Pons (tissue), 1 donor: ENCODE data around the gene SEPTIN5.
"Not testable (repeated sequence)": the region's sequence is repeated elsewhere in the genome, so short reads cannot be mapped to it uniquely, and the experiment has no call there.

Experiments used
- DNase-seq: peaks from one replicate; pipeline ENCODE4 v3.0.0-alpha.2; 2016; ENCODE audit warnings: low spot score

Gene SEPTIN5

DNA sequence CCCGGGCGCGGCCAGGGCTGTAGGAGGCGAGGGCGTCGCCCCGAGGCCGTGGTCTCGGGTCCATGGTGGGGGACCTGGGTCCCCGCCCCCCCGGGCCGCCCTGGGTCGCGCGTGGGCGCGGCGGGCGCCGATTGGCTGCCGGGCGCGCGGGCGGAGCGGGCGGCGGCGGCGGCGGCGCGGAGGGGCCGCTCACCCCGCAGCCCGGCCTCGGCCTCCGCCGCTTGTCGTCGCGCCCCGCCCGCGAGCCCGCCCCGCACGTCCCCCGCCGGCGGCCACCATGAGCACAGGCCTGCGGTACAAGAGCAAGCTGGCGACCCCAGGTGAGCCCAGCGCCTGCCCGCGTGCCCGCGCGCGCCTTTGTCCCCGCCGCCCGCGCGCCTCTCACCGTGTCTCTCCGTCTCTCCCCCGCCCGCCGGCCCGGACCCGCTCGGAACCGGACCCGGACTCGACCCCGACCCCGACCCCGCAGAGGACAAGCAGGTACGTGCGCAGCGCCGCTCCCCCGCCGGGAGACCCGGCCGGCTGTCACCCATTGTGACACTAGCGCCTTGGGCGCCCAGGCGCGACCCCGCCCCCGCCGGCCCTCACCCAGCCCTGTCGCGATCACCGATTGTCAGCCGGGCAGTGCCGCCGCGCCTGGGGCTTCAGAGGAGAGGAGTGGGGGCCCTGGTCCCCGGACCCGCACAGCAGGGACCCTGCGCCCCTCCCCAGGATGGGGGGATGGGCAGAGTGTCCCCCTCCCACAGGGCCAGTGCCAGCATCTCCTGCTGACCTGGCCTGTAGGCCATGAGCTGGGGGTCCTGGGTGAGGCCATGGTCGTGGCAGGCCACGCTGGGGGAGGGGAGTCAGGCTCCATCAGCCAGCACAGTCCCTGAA lies at the start of gene SEPTIN5:
TSS of gene SEPTIN5 (plus strand) at position 192 of the 876 bp plus-strand sequence. CDS start at position 278, 86 bp downstream.
- DNase-seq, result no peak

DNA sequence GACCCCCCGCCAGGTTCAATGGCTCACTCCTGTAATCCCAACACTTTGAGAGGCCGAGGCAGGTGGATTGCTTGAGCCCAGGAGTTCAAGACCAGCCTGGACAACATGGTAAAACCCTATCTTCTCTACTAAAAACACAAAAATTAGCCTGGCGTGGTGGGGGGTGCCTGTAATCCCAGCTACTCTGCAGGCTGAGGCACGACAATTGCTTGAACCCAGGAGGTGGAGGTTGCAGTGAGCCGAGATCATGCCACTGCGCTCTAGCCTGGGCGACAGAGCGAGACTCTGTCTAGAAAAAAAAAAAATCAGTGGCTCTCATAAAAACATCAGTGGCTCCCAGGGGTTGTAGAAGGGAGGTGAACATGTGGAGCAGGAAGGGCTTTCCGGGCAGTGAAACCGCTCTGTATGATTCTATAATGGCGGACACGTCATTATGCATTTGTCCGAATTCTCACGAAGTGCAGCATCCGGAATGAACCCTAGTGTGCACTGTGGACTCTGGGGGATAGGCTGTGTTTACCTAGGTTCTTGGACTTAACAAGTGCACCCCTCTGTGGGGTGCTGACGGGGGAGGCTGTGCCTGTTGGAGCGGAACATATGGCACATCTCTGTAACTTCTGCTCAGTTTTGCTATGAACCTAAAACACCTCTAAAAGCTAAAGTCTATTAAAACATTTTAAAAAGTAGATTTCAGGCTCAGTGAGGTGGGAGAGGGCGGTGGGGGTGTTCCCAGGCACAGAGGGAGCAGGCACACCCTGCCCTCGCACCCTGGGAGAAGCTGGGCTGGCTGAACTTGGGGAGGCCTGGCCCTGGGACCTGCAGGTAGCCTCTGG lies 49.1 kb upstream of the SEPTIN5 start:
- DNase-seq, result no peak

DNA sequence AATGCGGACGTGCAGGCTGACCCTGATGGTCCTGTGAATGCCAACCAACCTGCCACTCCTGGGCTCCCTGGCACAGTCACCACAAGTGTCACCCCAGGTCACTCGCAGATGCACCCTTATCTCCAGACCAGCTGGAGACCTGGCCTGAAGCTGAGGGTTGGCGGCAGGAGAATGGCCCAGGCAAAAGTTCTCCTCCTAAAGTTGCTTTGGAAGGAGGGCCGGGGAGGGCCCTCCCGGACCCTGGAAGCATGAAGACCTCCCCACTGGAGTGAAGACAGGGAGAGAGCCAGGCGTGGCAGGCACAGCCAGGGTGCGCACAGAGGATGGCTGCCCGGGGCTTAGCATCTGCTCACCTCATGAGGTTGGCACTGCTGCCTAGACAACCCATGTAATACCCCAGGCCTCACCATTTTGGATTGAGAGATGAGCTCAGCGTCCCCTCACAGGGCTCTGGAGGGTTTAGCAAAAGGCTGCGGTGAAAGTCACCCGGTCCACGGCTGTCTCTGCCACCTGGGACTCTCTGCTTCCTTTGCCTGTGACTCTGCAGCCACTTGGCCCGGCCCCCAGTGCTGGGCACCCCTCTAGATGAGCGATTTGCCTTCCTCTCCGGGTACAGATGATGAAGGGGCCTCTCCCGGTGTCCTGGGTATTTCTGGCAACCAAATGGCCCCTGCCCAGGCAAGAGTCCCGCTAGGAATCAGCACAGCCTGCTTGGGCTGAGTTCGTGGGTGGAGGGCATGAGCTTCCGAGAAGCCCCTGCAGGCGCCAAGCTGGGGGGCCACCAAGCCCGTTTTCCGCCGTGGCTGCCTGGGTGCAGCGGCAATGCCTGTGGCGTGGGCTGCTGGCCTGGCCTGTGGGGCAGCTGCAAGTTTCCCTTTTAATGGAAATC lies 48.3 kb upstream of the SEPTIN5 start:
- no peak for DNase-seq

DNA sequence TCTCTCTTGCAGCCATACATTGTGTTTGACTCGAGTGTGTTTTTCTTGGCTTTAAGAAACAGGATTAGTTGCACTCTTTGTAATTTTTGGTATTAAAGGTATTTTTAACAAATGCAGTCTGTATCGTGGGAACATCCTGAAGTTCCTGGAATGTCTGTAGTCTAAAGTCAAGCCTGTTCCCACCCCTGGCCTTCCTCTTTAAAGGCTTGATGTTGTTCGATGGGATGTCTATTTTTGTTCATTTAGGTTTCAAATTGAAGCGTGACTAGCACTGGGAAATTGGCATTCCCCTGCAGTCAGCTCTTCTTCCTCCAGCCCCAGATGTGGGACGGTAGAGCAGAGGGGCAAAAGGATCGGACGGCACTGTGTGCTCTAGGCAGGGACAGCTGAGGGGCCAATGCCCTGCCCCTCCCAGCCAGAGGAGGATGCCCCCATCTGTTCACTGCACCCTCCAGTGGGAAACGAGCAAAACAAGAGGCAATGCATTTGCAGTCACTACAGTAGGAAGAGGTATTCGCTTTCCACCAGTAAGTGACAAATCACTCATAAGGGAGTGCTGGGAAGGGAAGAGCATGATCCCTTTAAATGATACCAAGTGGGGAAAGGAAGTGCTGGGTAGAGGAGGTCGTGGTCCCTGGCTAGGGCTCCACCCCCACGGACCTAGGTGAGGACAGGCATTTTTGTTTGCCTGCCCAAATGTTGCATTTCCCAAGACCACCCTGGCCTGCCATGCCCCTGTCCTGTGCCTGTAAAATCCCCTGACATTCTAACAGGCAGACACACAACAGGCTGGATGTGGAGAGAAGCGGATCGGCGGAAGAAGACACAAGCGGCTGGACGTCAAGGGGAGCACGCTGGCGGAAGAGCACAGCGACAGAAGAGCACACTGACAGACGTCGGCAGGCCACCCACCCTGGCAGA lies 47.4 kb upstream of the SEPTIN5 start:
- no peak for DNase-seq

DNA sequence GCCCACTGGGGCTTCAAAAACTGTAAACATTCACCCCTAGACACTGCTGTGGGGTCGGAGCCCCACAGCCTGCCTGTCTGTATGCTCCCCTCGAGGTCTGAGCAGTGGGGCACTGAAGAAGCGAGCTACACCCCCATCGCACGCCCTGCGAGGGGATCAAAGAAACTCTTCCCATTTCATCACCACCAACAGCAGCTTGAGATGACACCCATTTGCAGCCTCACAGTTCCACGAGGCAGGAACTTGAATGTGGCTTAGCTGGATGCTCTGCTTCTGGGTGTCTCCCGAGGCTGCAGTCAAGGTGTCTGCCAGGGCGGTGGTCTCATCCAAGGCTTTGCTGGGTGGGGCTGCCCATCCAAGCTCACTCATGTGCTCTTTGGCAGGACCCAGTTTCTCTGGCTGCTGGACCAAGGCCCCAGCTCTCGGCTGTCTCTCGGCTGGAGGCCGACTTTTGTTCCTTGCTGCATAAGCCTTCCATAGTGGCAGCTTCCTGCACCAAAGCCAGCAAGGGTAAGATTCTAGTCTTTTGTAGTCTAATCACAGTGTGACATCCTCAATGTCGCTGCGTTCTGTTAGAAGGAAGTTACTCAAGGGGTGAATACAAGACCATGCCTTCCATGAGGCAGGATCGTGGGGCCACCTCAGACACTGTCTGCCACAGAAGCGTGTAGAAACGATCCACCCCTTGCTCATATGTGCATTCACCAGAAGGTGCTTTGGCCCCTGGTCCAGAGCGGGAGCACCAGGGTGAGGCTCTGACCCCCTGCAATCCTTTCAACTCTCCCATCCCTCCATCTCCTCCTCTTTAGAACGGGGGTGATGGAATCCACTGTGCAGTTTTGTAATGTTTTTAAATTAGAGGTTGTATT lies 46.2 kb upstream of the SEPTIN5 start:
- DNase-seq, result no peak

DNA sequence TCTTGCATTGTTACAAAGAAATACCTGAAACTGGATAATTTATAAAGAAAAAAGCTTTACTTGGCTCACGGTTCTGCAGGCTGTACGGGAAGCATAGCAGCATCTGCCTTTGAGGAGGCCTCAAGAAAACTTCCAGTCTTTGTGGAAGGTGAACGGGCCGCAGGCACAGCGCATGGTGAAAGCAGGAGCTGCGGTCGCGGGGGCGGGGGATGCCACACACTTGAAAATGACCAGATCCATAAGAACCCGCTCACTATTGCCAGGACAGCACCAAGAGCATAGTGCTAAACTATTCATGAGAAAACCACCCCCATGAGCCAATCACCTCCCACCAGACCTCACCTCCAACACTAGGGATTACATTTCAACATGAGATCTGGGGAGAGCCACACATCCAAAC lies 45.6 kb upstream of the SEPTIN5 start:
- DNase-seq, result no peak

DNA sequence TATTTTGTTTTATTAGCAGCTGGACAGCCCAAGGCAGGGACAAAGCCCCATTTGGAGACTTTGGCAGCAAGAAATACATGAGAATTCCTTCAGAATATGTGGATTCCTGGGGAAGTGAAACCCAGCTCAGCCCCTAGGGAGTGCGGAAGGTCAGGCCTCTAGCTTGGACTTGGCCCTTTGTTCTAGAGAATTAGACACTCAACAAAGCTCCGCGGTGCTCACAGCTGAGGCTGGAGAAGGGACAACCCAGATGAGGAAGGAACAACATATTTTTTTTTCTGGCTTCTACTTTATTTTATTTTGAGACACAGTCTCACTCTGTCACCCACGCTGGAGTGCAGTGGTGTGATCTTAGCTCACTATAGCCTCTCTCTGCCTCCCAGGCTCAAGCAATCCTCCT lies 44.7 kb upstream of the SEPTIN5 start:
- no peak for DNase-seq

DNA sequence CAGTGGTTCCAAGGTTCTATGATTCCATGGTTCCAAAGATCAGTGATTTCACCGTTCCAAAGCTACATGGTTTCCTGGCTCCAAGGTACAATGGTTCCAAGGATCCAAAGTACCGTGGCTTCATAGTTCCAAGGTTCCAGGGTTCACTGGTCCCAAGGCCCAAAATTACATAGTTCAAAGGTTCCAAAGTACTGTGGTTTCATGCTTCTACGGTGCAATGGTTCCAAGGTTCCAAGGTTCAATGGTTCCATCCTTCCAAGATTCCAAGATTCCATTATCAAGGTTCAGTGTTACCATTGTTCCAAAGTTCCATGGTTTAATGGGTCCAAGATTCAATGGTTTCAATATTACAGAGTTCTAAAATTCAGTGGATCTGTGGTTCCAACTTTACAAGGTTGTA lies 43.0 kb upstream of the SEPTIN5 start:
- DNase-seq, result no peak

DNA sequence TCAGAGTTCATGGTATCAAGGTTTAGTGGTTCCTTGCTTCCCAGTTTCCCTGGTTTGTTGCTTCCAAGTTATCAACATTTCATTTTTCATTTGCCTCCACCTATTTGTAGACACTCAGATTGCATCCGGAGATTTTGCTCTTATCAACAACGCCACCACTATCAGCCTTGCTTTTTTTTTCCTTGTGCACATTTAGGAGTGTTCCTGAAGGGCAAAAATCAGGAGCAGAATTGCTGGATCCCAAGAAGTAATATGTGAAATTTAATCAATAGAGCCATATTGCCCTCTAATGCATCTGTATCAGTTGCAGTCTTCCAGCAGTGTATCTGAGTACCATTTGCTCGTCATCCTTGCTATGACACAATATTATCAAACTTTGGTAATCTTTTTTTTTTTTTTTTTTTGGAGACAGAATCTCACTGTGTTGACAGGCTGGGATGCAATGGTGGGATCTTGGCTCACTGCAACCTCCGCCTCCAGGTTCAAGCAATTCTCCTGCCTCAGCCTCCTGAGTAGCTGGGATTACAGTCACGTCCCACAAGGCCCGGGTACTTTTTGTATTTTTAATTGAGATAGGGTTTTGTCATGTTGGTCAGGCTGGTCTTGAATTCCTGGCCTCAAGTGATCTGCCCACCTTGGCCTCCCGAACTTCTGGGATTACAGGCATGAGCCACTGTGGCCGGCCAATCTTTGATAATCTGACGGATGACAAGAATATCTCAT lies 42.1 kb upstream of the SEPTIN5 start:
- DNase-seq, result no peak

DNA sequence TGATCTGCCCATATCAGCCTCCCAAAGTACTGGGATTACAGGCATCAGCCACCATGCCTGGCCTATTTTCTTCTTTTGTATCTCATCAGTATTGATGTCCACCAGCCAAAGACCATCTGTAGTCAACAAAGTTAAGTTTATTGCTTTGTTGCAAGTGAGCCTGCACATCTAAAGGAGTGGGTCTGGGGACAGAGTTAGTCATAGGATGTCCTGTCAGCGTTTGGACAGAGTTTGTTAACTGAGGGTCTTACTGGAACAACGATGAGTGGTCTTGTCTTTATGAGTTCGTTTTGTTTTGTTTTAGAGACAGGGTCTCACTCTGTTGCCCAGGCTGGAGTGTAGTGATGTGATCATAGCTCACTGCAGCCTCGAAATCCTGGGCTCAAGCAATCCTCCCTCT lies 40.6 kb upstream of the SEPTIN5 start:
- no peak for DNase-seq

DNA sequence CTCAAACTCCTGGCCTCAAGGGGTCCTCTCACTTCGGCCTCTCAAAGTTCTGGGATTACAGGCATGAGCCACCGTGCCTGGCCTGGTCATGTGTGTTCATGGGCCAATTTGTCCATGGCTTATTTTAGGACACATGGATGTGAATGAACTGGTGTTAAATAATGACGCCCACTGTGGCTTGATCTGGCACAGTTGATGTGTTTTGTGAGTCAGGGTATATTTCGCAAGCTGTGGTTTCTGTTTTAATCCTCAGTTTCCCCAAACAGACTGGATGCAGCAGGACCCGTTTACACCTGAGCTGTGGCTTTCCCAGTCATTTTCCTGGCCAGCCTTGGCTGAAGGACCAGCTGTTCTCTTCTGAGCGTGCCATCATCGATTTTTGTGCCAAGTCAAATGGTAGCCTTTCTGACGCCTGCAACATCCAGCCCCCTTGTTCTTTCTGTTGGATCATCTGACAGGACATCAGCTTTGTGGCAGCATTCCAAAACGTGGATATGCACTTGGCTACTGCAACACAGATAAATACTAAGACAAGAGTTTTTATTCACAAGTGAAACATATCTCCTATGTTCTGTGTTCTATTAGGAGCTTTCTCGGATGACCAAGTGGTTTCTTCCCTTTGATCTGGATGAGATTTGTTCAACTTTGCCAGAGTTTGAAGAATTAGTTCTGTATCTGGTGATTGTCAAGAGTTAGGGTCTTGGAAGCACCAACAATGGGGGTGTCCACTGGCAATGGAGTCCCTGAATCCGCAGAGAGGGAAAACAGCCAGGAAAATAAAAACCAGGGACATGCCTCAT lies 40.0 kb upstream of the SEPTIN5 start:
- DNase-seq, result no peak

DNA sequence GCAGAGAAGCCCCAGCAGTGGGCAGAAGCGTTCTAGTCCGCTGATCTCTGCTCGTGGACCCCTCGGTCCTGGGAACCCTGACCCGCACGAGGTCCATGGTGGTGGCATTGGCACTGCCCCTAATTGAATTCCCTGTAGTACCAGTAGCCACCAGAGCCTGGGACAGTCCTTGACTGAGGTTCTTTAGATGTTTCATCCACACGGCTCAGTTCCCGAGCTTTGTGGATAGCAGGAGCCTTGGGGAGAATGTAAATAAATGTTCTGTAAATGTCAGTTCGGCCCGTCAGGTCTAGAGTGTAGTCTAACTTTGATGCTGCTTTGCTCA lies 39.4 kb upstream of the SEPTIN5 start:
- DNase-seq, result no peak

DNA sequence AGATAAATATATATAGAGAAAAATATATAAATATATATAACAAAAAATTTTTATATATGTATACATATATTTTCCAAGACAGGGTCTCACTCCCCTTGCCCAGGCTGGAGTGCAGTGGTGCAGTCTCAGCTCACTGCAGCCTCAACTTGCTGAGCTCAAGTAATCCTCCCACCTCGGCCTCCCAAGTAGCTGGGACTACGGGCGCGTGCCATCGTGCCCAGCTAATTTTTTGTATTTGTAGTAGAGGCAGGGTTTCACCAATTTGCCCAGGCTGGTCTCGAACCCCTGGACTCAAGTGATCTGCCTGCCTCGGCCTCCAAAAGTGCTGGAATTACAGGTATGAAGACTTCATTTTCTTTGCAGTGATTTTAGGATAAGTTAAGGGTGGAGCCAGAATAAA lies 38.9 kb upstream of the SEPTIN5 start:
- no peak for DNase-seq

DNA sequence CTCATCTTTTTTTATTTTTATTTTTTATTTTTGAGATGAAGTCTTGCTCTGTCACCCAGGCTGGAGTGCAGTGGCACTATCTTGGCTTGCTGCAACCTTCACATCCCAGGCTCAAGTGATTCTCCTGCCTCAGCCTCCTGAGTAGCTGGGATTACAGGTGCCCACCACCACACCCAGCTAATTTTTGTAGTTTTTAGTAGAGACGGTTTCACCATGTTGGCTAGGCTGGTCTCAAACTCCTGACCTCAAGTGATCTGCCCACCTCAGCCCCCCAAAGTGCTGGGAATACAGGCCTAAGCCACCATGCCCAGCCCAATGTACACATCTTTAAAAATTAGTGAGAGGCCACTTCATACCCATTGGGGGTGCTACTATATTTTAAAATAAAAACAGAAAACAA lies 37.9 kb upstream of the SEPTIN5 start:
- DNase-seq, result not testable (repeated sequence)

DNA sequence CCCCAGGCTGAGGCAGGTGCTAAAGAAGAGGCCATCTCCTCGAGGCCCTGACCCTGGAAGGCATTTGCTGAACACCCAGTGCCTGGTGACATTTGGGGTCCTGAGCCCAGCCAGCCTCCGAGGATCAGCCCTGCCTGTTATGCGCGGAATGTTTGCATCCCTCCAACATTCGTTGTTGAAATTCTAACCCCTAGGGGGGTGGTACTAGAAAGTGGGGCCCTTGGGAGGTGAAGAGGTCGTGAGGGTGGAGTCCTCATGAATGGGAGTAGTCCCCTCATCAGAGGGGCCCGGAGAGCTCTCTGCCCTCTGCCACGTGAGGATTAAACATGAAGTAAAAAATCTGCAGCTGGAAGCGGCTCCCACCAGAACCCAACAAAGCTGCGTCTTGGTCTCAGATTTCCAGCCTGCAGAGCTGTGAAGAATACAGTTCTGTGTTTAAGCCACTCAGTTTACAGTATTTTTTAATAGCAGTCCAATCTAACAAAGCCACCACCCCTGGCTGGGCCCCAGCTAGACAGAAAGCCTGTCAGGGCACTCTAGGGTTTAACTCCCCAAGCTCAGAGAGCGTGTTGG lies 35.3 kb upstream of the SEPTIN5 start:
- DNase-seq, result no peak

DNA sequence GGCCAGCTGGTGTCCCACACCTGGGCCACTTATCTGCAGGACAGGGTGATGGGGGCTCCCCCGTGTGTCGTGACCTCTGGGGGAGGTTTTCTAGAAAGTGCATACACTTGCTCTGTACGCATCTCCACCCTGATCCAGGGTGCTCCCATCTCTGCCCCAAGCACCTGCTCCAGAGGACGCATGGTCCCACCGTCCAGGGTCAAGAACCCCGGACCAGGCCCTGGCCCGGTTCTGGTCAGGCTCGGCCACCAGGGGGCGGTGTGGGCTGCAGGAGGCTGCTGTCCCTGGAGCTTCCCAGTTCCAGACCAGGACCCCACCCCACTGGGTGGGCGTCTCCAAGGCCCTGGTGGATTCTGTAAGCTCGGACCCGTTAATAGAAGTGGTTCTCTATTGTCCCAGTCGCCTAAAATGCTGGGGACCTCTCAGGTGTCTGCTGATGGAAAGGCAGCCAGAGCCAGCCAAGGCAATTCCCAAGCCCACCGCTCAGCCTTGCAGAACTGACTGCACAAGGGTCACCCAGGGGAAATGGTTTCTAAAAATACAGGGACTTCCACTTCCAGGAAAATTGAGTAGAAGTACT lies 34.7 kb upstream of the SEPTIN5 start:
- DNase-seq, result no peak

DNA sequence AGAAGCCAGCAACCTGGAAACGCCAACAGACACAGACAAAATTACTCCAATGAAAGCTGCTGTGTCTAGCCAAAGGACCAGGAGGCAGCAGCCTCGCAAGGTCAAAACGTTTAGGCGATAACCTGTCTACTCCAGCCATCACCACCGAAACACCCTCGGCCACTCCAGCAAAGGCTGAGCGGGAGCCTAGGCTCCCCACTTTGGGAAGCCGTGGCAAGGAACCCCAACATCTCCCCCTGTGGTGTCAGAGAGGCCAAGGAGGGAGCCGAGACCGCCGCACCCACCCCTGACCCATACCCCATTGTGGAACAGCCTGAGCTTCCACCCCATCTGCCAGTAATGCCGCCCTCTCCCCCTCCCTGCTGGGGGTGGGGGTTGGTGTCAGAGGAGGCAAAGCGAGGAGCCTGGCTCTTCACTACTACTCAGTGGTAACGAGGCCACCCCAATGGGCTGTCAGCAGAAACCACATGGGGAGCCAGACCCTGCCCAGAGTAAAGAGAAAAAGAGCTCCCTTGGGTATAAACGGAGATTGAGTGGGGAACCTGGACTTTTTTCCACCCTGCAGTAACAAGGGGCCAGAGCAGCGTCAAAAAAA lies 33.9 kb upstream of the SEPTIN5 start:
- DNase-seq, result no peak
